ENCODE results near the gene COA5.
A peak's percentile ranks its signal among the peaks of the same experiment; 100 is the strongest.

- TF ChIP-seq CTCF (IDR thresholded peaks at IDR 0.05) (peak; percentile 31 to 37 (median 31)), POLR2A (IDR thresholded peaks at IDR 0.05) (no peak)
Observed at GRCh38 chr2:98601532-98602132, 6.7 kb downstream of the COA5 start.
